OCI-LY1 (cell line): ENCODE measurements around the gene ZNF407.

ENCODE experiments used
- EZH2 ChIP-seq: fragments of 200-600 bp; sonication (generic), shearing (Covaris generic); IDR thresholded peaks from 2 replicates; pipeline ENCODE4 v1.8.0; 2017; ENCODE audit warnings: borderline replicate concordance, mixed run types, mild to moderate bottlenecking, antibody characterized with exemption, low read length, moderate library complexity, mixed read lengths
- TF ChIP-seq, protein P1 (sequence below): fragments of 200-600 bp; sonication (generic), shearing (Covaris generic); IDR thresholded peaks from 2 replicates; pipeline ENCODE4 v1.5.1; 2017; ENCODE audit warnings: mild to moderate bottlenecking, antibody characterized with exemption, low read length, moderate library complexity, mixed read lengths

DNA sequence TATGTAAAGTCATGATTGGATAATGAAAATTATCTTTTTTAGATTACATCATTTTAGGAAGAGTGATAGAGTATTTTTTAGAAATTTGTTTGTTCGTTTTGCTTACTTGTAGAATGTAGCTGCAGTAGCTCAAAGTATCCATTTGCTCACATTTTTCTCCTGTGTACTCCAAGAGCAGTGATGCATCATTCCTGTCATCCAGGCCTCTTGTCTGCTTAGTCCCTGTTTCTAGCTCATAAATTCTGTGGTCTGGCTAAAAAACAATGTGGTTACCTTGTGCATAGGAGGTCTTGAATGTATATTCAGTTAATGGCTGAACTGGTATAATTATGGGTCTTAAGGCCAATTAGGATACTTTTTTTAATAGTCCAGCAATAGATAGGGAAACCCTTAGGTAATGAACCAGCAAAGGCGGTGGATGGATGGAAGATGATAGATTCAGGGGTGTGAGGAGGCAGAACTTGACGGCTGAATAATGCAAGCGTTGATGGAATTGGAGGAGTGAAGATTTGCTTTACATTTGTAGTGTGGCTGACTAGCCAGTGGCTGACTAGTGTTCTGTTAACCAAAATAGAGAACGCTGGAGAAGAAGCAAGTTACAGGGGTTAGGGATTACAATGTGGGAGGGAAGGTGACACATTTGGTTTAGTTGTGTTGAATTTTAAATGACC is 145.0 kb downstream of the ZNF407 start:
- TF ChIP-seq, protein P1, sequence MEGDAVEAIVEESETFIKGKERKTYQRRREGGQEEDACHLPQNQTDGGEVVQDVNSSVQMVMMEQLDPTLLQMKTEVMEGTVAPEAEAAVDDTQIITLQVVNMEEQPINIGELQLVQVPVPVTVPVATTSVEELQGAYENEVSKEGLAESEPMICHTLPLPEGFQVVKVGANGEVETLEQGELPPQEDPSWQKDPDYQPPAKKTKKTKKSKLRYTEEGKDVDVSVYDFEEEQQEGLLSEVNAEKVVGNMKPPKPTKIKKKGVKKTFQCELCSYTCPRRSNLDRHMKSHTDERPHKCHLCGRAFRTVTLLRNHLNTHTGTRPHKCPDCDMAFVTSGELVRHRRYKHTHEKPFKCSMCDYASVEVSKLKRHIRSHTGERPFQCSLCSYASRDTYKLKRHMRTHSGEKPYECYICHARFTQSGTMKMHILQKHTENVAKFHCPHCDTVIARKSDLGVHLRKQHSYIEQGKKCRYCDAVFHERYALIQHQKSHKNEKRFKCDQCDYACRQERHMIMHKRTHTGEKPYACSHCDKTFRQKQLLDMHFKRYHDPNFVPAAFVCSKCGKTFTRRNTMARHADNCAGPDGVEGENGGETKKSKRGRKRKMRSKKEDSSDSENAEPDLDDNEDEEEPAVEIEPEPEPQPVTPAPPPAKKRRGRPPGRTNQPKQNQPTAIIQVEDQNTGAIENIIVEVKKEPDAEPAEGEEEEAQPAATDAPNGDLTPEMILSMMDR = no peak
- no peak for TF ChIP-seq EZH2
